ENCODE measurements around the gene ARL9. TPM values are rescaled to one million over a fixed set of nuclear protein-coding genes. Genes with fewer than 3 reads are reported as not detected.
"Not testable (repeated sequence)": the region's sequence is repeated elsewhere in the genome, so short reads cannot be mapped to it uniquely, and the experiment has no call there.

Gene ARL9, protein sequence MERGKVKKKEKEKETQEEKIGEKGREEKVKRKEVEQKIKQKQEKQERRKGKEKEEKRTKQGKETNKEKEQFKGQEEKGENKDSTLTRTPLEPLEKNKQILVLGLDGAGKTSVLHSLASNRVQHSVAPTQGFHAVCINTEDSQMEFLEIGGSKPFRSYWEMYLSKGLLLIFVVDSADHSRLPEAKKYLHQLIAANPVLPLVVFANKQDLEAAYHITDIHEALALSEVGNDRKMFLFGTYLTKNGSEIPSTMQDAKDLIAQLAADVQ
- total RNA-seq (2014; rRNA removed; shearing (Covaris generic); ENCODE audit: low replicate concordance) = not detected in 2 replicates

DNA sequence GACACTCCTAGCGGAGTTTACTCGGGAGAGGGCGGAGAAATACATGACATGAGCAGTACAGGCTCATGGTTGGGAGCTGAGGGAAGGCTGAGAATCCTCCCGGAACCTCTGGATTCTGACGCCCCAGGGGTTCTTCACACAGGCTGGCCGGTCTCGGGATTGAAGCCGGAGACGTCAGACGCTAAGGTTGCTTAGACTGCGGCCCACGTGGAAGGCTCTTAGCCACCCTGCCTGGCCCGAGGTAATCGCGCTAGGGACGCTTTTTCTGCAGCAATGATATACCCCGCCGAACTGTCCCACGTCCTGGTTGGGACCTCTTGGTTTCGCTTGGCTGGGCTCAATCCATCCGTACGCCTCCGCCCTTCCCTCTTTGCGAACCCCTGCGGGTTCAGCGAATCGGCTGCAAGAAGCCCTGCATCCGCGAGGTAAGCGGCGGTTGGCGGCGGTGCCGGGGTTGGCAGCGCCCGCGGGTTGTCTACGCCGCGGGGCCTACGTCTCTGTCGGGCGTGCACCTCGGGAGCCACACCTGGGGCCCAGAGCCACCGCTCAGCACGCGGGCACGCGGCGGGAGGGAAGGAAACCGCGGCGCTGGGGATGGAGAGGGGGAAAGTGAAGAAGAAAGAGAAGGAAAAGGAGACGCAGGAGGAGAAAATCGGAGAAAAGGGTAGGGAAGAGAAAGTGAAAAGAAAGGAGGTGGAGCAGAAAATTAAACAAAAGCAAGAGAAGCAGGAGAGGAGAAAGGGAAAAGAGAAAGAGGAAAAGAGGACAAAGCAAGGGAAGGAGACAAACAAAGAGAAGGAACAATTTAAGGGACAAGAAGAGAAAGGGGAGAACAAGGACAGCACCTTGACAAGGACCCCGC is at the start of gene ARL9:
Gene ARL9 (plus strand): TSS at position 523 of the 862 bp plus-strand sequence. CDS start 72 bp downstream, at position 595.
- DNase-seq (ENCODE audit: low read depth) = no peak
- in situ Hi-C loops (cut with HindIII; ENCODE audit: low pct_unique_long_range_greater_than_20kb, low sequenced_read_pairs) = no loop called here

GRCh38 chr4:56460085-56460484 is 45.5 kb upstream of the ARL9 start:
- no peak for DNase-seq (ENCODE audit: low read depth)
- in situ Hi-C loops (cut with HindIII; ENCODE audit: low pct_unique_long_range_greater_than_20kb, low sequenced_read_pairs) = no loop called here

GRCh38 chr4:56462157-56462556 is 43.4 kb upstream of the ARL9 start:
- in situ Hi-C loops (cut with HindIII; ENCODE audit: low pct_unique_long_range_greater_than_20kb, low sequenced_read_pairs) = no loop called here
- no peak for DNase-seq (ENCODE audit: low read depth)

- in situ Hi-C loops (cut with HindIII; ENCODE audit: low pct_unique_long_range_greater_than_20kb, low sequenced_read_pairs) = no loop called here
- no peak for DNase-seq (ENCODE audit: low read depth)
These were observed 41.9 kb upstream of the ARL9 start for GRCh38 chr4:56463711-56464110.

- no peak for DNase-seq (ENCODE audit: low read depth)
- in situ Hi-C loops (cut with HindIII; ENCODE audit: low pct_unique_long_range_greater_than_20kb, low sequenced_read_pairs) = no loop called here
These were observed 41.0 kb upstream of the ARL9 start for GRCh38 chr4:56464581-56464980.

DNA sequence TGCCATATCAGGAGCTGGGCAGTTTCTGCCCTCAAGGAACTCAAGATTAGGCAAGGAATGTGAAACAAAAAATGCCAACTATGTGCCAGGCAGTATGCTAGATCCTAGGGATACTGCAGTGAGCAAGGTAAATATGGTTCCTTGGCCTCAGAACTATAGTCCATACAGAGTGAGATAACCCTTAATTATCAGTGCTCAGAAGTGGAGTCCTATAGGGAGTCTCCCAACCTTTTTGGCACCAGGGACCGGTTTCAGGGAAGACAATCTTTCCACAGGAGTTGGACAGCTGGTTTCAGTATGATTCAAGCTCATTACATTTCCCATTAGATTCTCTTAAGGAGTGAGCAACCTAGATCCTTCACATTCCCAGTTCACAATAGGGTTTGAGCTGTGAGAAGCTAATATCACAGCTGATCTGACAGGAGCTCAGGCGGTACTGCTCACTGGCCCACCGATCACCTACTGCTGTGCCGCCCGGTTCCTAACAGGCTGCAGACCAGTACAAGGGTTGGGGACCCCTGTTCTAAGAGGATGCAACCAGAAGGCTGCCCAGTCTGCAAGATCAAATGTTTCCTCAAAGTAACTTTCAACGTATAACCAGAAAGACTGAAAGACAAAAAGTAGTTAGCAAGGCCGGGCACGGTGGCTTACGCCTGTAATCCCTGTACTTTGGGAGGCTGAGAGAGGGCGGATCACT is 39.8 kb upstream of the ARL9 start:
- in situ Hi-C loops (cut with HindIII; ENCODE audit: low pct_unique_long_range_greater_than_20kb, low sequenced_read_pairs) = no loop called here
- DNase-seq (ENCODE audit: low read depth) = no peak

- peak; percentile 57 for DNase-seq (ENCODE audit: low read depth)
- in situ Hi-C loops (cut with HindIII; ENCODE audit: low pct_unique_long_range_greater_than_20kb, low sequenced_read_pairs) = not testable (repeated sequence)
These were observed 39.3 kb upstream of the ARL9 start for GRCh38 chr4:56466296-56466761.

- in situ Hi-C loops (cut with HindIII; ENCODE audit: low pct_unique_long_range_greater_than_20kb, low sequenced_read_pairs) = no loop called here
- DNase-seq (ENCODE audit: low read depth) = no peak
These were observed 38.7 kb upstream of the ARL9 start for GRCh38 chr4:56466910-56467283.

GRCh38 chr4:56467284-56468096 is 38.1 kb upstream of the ARL9 start, which contains the start of gene SRP72:
Gene SRP72, plus strand, starts transcription at chr4:56467617. Its CDS starts 19 bp downstream, at chr4:56467636.
- peak; percentile 68 for DNase-seq (ENCODE audit: low read depth)
- in situ Hi-C loops (cut with HindIII; ENCODE audit: low pct_unique_long_range_greater_than_20kb, low sequenced_read_pairs) = no loop called here

DNA sequence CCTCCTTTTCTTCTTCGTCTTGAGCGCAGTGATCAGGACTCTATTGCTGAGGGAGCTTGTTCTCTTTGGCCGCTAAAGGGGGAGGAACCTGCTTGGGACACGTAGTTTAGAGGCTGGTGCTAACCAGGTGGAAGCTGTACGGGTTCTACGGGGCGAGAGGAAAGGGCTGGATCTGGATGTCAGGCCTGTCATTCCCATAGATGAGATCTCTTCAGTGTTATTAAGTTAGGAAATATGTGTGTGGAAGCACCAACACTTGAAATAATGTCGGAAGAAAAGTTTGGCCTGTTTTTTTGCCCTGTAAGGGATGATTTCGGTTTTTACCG is 37.5 kb upstream of the ARL9 start:
- peak; percentile 39 for DNase-seq (ENCODE audit: low read depth)
- in situ Hi-C loops (cut with HindIII; ENCODE audit: low pct_unique_long_range_greater_than_20kb, low sequenced_read_pairs) = no loop called here

GRCh38 chr4:56469489-56470210 is 35.9 kb upstream of the ARL9 start:
- no peak for DNase-seq (ENCODE audit: low read depth)
- in situ Hi-C loops (cut with HindIII; ENCODE audit: low pct_unique_long_range_greater_than_20kb, low sequenced_read_pairs) = no loop called here

DNA sequence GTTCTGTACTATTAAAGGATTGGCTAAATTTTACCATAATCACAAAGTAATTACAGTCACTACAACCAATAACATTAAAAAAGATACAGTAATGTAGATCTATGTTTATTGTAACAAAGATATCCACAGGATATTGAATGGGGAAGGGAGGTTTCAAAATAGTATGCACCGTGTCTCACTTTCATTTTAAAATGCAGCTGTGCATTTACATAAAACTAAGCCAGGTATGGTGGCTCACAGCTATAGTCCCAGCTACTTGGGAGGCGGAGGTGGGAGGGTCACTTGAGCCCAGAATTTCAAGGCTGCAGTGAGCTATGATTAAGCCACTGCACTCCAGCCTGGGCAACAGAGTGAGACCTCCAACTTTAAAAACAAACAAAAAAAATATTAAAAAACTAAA is 29.7 kb upstream of the ARL9 start:
- in situ Hi-C loops (cut with HindIII; ENCODE audit: low pct_unique_long_range_greater_than_20kb, low sequenced_read_pairs) = no loop called here
- DNase-seq (ENCODE audit: low read depth) = no peak

DNA sequence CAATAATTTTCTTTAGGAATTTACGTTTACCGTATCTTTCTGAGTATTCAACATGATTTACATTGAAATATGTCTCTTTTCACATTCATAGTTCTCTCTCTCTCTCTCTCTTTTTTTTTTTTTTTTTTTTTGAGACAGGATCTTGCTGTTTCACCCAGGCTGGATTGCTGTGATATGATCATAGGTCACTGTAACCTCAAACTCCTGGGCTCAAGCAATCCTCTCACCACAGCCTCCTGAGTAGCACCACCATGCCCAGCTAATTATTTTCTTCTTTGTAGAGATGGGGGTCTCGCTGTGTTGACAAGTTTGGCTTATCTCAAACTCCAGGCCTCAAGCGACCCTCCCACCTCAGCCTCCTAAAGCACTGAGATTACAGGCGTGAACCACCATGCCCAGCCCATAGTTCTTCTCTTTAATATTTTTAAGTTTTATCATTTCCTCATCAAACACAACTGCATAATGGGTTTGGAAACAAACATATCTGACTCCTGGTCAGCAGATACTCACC is 28.3 kb upstream of the ARL9 start:
- in situ Hi-C loops (cut with HindIII; ENCODE audit: low pct_unique_long_range_greater_than_20kb, low sequenced_read_pairs) = no loop called here
- DNase-seq (ENCODE audit: low read depth) = no peak

DNA sequence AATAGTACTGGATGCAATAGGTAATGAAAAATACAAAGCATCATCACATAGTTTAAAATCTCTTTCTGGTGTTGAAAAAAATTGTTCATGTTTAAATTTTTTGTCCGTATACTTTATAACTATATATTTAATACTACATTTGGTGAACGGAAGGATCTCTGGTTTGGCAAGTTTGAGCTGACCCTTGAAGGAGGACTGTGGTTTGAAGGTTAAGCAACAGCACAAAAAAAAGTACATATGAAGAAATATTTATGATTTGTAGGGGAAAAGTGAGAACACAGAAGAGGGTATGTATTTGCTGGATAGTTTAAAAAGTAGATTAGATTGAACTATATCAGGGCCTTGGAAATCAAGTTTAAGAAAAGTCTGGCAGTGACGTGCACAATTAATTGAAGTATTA is 24.9 kb upstream of the ARL9 start:
- in situ Hi-C loops (cut with HindIII; ENCODE audit: low pct_unique_long_range_greater_than_20kb, low sequenced_read_pairs) = no loop called here
- DNase-seq (ENCODE audit: low read depth) = no peak

DNA sequence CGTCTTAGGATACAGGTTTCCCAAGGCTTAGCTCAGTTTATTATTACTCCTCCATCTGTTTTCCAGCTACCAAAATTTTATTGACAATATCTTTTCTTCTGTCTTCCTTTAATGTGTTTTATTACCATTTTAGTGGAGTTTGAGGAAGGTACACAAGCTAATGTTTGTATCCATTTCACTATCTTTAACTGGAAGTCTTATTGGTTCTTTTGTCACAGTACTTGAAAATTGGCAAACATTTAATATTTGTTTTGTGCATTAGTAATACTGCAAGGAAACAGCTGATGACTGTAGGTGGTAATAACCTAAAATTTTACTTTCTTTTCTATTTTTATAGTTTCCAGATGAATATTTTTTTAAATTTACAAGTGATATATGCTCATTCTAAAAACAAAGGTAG is 9.3 kb upstream of the ARL9 start:
- no peak for DNase-seq (ENCODE audit: low read depth)
- in situ Hi-C loops (cut with HindIII; ENCODE audit: low pct_unique_long_range_greater_than_20kb, low sequenced_read_pairs) = no loop called here

- in situ Hi-C loops (cut with HindIII; ENCODE audit: low pct_unique_long_range_greater_than_20kb, low sequenced_read_pairs) = no loop called here
These were observed 5.5 kb downstream of the ARL9 start for GRCh38 chr4:56511098-56511497.

DNA sequence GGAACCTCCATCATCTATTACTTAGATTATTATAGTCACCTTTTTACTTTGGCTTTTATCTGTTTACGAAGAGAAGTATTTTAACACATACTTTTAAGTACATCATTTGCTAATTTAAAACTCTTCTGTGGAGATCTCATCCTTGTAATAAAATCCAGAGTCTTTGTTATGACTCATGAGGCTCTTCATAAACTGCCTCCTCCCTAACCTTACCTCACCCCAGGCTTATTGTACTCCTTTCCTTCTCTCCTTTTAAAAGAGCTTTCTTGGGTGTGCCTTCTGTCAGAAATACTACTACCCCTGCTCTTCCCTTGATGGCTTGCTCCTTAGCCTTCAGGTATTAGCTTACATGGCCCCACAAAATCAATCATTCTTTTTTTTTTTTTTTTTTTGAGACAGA is 6.6 kb downstream of the ARL9 start:
- DNase-seq (ENCODE audit: low read depth) = no peak
- in situ Hi-C loops (cut with HindIII; ENCODE audit: low pct_unique_long_range_greater_than_20kb, low sequenced_read_pairs) = no loop called here

More at GRCh38 chr4:56511098-56511497, 5.5 kb downstream of the ARL9 start:
- DNase-seq (ENCODE audit: low read depth) = no peak
